Ovary (tissue), 3 donors: ENCODE data around the gene GALNT17.

ENCODE experiments used
- CTCF ChIP-seq, 3 donors: fragments of 450-650 bp in 2 of 3; fragments of 200-600 bp in 1 of 3; IDR thresholded peaks; one replicate each; pipeline versions ENCODE4 v1.5.1 to v1.8.0; 2016 to 2022; ENCODE audit warnings: antibody characterized with exemption in 3 of 3, mild to moderate bottlenecking in 1 of 3
- EP300 ChIP-seq: sonication (generic); formaldehyde crosslinking; IDR thresholded peaks from one replicate; pipeline ENCODE4 v1.6.1; 2017; ENCODE audit warnings: antibody characterized with exemption
- POLR2A ChIP-seq: fragments of 450-650 bp; IDR thresholded peaks from one replicate; pipeline ENCODE4 v1.6.1; 2017; ENCODE audit warnings: antibody characterized with exemption, mild to moderate bottlenecking, moderate library complexity
- donor health status: DM: no; HTN: no; CAD: no.

DNA sequence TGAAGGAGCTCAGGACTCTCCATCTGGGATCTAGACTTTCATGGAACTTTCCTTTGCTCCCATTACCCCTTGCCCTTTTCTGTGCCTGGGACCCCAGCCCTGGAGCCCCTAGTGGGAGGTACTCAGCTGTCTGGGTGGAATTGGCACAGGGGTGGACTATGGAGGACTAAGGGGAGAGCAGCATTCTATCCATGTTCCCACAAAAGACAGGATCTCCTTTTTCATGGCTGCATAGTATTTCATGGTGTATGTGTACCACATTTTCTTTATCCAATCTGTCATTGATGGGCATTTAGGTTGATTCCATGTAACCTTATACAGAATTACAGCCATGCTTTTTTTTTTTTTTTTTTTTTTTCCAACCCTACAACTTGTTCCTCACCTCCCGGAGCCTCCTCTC lies 89.1 kb downstream of the GALNT17 start:
- no peak for TF ChIP-seq CTCF (IDR thresholded peaks at IDR 0.05)
- no peak for TF ChIP-seq POLR2A
- no peak for TF ChIP-seq EP300
